ENCODE results near the gene TAX1BP1.

- TF ChIP-seq GATA3 (IDR thresholded peaks at IDR 0.05; ENCODE audit: low read depth, low read length) (no peak), GATA2 (IDR thresholded peaks at IDR 0.05; ENCODE audit: low read depth, low read length) (0 out of 2 replicates have a peak, but pooled peaks have one; percentile 3)
These were observed at the start of gene TAX1BP1 for GRCh38 chr7:27739909-27740448.

Measured in SH-SY5Y (cell line).